Omental fat pad (tissue), 4 donors: ENCODE results near the gene NPAS3. TPM values are rescaled to one million over a fixed set of nuclear protein-coding genes. Genes with fewer than 3 reads are reported as not detected.

ENCODE experiments used
- ATAC-seq: fragments of 150-250 bp; one replicate; pipeline ENCODE4 v1.9.1; 2016; ENCODE audit warnings: mild to moderate bottlenecking, moderate library complexity; ENCODE audit not compliant: low FRiP score
- DNase-seq: peaks from one replicate; pipeline ENCODE4 v3.0.0-alpha.2; 2019; ENCODE audit warnings: low spot score
- CTCF ChIP-seq, 3 donors: fragments of 450-650 bp; IDR thresholded peaks; one replicate each; pipeline ENCODE4 v1.5.1; 2016 to 2017; ENCODE audit warnings: antibody characterized with exemption in 3 of 3, mild to moderate bottlenecking in 3 of 3, moderate library complexity in 2 of 3
- total RNA-seq, 4 donors: library from RNA; depleted of rRNA; stranded (reverse); fragments of >200 nt; gene quantifications; one replicate each; pipeline ENCODE4 v1.1.0, GENCODE V29; 2016

The NPAS3 gene
- total RNA-seq, 4 donors from 2014 or later: 0.79 to 6.0 (median 2.5) TPM

GRCh38 chr14:33098016-33098415 is 159.3 kb downstream of the NPAS3 start:
- DNase-seq: no peak
- no peak for TF ChIP-seq CTCF (IDR thresholded peaks at IDR 0.05)

GRCh38 chr14:33103489-33103888 is 164.8 kb downstream of the NPAS3 start:
- DNase-seq (no peak), ATAC-seq (peak; percentile 75)
- TF ChIP-seq CTCF (IDR thresholded peaks at IDR 0.05): no peak

More at GRCh38 chr14:33098016-33098415, 159.3 kb downstream of the NPAS3 start:
- ATAC-seq: no peak

GRCh38 chr14:33103966-33104365 is 165.3 kb downstream of the NPAS3 start:
- DNase-seq (no peak), ATAC-seq (no peak)
- no peak for TF ChIP-seq CTCF (IDR thresholded peaks at IDR 0.05)

- DNase-seq: no peak
- ATAC-seq: no peak
These were observed 172.2 kb downstream of the NPAS3 start for GRCh38 chr14:33110737-33111443.

GRCh38 chr14:33114331-33114730 is 175.7 kb downstream of the NPAS3 start:
- no peak for ATAC-seq
- no peak for DNase-seq
- no peak for TF ChIP-seq CTCF (IDR thresholded peaks at IDR 0.05)

More at GRCh38 chr14:33110737-33111443, 172.2 kb downstream of the NPAS3 start:
- TF ChIP-seq CTCF (IDR thresholded peaks at IDR 0.05): no peak

GRCh38 chr14:33118668-33119067 is 180.0 kb downstream of the NPAS3 start:
- ATAC-seq: no peak
- no peak for TF ChIP-seq CTCF (IDR thresholded peaks at IDR 0.05)

GRCh38 chr14:33120341-33120740 is 181.7 kb downstream of the NPAS3 start:
- DNase-seq (no peak), ATAC-seq (no peak)
- no peak for TF ChIP-seq CTCF (IDR thresholded peaks at IDR 0.05)

More at GRCh38 chr14:33118668-33119067, 180.0 kb downstream of the NPAS3 start:
- DNase-seq: no peak
